ENCODE measurements around the gene KCNMB2.

The KCNMB2 gene

DNA sequence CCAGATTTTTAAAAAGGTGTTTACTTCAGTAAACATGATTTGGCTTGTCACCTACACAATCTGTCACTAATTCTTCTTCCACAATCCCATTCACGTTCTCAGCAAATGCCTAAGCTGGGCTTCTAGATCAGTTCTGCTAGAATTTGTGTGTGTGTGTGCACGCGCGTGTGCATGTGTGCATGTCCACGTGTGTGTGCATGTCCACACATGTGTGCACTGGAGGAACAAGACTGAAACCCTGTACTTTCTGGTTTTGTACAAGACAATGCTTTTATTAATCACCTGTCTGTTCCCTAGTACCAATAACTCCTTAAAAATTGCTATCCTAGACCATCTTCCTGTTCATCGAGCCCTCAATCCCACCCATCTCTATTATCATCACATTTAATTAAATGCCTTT, 229.2 kb downstream of the KCNMB2 start:
- DNase-seq: no peak

DNA sequence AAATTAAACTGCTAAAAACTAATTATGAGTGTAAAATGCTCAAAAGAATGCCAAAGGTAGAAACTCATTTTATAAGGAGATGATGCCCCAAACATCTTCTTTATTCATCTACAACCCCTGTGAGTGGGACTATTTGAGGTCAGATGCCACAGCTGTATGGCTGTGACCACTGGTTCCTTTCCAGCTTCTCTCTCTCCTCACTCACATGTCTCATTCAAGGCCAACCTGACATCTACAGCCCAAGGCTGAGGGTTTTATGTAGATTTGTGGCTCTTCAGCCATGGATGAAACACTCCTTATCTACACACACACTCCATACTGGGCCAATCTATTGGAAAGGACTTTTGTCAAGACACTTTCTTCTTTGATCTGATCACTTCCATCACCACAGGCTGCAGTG, 231.3 kb downstream of the KCNMB2 start:
- no peak for DNase-seq

GRCh38 chr3:178768072-178768864, 232.0 kb downstream of the KCNMB2 start:
- DNase-seq: no peak

DNA sequence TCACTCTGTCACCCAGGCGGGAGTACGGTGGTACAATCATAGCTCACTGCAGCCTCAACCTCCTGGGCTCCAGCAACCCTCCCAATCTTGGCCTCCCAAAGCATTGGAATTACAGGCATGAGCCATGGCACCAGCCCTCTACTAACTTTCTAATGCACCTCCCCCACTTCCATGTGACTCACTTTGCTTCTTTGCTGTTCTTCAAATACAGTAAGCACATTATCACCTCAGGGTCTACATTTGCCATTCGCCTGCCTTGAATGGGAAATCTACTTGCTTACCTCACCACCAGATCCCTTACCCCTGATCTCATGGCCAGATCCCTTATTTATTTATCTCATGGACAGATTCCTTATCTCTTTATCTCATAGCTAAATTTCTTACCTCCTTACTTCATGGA, 235.3 kb downstream of the KCNMB2 start:
- no peak for DNase-seq

- no peak for DNase-seq
Measured at GRCh38 chr3:178772746-178773145, 236.5 kb downstream of the KCNMB2 start.

- DNase-seq: no peak
Measured at GRCh38 chr3:178773358-178773757, 237.1 kb downstream of the KCNMB2 start.

- no peak for DNase-seq
Measured at GRCh38 chr3:178777718-178778411, 241.6 kb downstream of the KCNMB2 start.

DNA sequence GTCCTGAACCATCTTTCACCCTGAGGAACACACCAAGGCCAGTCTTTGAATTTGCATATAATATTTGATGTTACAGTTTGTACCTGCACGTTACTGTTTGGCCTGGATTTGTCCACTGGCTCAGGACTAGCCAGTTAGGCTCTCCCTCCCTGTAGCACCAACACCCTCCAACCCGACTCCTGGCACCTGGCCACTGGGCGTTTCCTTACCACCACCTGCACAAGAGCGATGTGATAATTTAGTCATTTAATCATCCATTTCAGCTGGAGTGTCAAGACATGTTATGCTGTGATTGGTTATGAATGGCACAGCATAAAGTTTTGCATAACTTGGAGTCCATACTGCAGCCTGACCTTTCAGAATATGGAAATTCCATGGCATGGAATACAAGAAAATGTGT, 242.4 kb downstream of the KCNMB2 start:
- DNase-seq: no peak

DNA sequence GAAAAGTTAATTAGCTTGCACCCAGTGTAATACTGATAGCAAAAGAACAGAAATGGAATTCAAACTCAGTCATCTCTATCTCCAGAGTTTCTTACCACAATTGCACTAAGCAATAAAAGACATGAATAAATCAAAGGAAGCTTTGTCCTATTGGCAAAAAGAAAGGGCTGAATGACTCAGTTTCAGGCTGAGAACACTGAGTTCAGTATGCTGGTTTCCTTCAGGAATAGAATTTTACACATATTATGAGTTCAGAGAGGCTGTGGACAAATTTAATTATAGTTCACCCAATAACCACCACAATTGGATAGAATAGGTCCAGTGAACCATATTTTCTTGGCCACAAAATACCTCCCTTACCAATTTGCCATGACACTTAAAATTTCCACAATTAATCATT, 249.7 kb downstream of the KCNMB2 start:
- DNase-seq: no peak

DNA sequence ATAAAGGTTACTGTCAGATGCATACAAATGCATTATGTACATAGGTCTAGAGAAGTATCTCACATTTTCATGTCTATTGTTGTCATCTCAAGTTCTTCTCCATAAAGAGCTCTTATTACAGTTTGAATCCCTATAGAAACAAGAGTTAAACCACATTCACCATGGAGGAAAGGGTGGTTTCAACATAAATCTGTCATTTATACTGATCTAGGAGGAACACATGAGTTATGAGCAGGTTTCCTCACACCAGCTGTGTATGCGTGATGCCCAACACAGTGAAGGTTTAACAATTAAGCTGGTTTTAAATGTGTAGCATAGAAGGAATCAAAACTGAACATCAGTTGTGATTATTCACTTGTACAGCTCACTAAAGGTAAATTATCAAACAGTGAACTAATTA, 251.7 kb downstream of the KCNMB2 start:
- DNase-seq: no peak

- no peak for DNase-seq
Measured at GRCh38 chr3:178794711-178795110, 258.5 kb downstream of the KCNMB2 start.

- DNase-seq: no peak
Measured at GRCh38 chr3:178795349-178795748, 259.1 kb downstream of the KCNMB2 start.

- no peak for DNase-seq
Measured at GRCh38 chr3:178802259-178802658, 266.0 kb downstream of the KCNMB2 start.

DNA sequence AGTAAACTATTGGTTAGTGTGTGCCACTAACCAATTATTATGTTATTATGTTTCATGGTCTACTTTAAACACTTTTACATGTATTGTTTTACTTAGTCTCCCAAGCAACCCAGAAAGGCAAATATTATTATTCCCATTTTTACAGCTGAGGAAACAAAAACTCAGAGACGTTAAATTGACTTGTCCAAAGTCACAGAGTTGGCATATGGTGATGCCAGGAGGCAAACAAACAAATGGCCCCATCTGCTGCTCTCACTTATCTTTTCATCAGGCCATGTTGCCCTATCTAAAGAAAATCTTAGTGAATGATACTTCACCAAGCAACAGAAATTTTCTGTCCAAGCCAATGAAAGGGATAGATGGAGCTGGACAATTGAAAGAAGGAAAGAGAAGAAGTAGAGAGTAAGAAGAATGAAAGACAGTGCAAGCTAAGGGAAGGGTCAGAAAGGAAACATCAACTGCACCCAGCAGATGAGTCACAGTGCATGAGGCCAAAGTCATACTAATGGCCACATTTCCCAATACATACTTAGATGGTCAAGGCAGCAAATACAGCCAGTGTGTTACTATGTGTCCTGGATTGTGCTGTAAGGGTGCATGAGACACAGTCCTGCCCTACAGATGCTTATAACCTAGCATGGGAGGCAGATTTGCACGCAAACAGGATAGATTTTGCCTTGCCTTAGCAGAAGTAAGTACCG, 266.9 kb downstream of the KCNMB2 start:
- no peak for DNase-seq

DNA sequence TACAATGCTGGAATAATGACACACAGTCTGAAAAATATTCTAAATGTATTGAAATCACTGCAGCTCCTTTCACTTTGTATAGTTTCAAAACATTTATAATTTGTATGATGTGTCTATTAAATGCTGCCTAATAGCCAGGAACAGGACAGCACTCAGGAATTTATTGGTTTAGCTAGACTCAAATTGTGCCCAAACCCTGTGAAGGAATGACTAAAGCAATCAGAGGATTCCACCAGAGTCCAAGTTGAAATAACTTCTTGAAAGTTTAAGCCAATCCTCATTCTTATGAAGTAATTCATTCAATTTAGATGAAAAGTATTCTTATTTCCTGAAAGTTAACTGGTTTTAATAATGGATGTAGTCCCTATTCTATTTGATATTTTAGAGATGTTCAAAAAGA, 268.4 kb downstream of the KCNMB2 start:
- DNase-seq: no peak

- no peak for DNase-seq
Measured at GRCh38 chr3:178805741-178806140, 269.5 kb downstream of the KCNMB2 start.

DNA sequence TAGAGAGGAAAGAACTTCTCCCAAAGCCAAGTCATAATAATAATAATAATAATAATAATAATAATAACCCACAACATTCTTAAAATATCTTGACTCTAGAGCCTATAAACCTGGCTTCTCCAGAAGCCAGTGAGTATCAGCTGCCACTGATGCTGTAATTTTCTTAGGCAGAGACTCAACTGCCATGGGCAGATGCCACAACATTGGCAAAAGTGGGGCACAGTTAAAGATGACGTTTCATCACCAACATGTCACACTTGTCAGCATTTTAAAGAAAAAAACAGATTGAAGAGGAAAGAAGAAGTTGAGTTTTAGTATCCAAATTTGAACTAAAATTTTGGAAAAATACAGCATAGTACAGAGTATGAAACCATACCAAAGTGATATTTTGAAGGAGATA, 270.4 kb downstream of the KCNMB2 start:
- no peak for DNase-seq

- no peak for DNase-seq
Measured at GRCh38 chr3:178807694-178808093, 271.5 kb downstream of the KCNMB2 start.

- no peak for DNase-seq
Measured at GRCh38 chr3:178808748-178809147, 272.5 kb downstream of the KCNMB2 start.

DNA sequence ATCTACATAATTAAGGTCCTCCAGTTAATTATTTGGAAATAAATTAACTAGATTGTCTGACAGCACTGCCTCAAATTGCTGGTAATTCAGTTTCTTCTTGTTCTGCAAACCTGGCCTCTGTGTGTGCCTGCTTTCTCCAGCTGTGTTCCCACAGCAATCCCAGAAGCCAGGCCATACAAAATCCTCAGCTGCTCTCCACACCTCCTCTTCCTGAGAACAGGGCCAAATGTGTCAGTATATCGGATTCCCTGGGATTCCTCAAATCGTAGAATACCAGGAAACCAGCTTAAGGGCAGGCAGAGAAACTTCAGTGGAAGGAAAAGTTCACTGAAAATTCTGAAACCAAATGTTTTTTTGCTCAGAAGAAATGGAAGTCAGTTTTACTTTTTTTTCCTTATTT, 273.9 kb downstream of the KCNMB2 start:
- DNase-seq: no peak

GRCh38 chr3:178822722-178823121, 286.5 kb downstream of the KCNMB2 start:
- DNase-seq: no peak

GRCh38 chr3:178823150-178823549, 286.9 kb downstream of the KCNMB2 start:
- no peak for DNase-seq

DNA sequence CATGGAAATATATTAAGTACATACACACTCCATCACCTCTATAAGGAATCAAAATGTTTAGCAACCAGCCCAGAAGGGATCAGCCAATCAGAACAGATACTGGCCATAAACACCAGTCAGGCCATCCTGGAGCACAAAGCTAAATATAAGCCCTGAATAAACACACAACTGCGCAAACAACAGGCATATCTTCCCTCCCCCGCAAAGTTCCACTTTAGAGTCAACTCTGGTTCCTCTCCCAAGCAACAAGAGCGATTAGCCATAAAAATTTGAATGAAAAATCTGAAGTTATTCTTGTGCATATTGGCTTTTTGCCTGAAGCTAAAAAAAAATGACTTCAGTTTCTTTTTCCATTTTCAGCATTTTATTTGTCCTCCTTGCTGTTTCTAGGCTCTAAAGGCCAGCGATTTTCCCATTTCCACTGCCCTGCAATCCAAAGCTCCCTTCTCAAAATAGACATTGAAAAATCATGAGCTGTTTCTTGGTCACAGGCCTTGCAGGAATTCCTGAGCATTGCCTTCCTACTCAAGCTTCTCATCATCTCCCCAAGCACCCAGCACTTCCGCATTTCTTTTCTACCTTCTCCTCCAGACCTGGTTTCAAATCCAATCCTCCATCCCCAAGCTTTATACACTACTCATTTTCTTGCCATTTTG, 287.5 kb downstream of the KCNMB2 start:
- DNase-seq: no peak
